HG02642 (cell line): ENCODE data around the gene ITPRIP.

Experiments used
- ATAC-seq: cut with Tn5 transposase; IDR thresholded peaks from one replicate; pipeline ENCODE4 v1.9.1; 2021; ENCODE audit warnings: mild to moderate bottlenecking; ENCODE audit not compliant: unreplicated experiment, poor library complexity

The ITPRIP gene

DNA sequence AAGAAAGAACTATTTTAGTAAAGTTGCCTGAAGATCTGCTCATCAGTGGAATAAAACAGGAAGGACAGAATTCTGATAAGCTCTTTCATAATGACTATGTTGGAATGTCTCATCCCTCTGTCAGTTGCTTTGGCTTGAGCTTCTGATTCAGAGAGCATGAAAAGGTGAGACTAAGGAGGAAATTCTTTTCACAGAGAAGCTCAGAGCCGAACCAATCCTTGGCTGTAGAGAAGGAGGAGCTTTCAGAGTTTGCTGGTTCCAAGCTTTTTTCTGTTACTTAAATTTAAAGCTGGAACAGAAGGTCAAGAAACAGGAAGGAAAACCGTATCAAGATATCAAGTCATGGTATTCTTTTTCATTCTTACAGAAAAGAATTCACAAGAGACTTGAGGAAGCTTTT is 45.3 kb downstream of the ITPRIP start:
- ATAC-seq: no peak

DNA sequence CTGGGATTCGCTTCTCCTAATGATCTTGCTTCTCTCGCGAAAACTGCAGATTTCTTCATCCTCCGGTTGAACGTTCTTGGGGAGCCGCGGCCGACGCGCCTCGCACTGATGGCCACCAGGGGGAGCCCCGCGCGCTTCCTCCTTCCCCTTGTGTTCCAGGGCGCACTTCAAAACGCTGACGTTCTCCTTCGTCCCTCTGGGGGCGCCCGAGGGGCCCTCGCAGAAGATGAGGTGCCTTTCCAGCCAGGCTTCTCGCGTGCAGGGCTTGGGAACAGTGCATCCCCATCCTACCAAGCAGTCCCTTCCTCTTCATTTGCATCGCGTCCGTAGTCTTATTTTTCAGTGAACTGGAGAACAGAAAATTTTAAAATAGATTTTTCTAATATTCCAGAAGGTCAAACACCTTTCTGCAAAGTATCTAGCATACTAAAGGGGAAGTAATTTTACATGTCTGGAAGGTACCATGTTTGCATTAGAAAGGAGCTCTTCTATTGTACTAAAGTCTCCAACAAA is 46.8 kb downstream of the ITPRIP start:
- peak; percentile 99 for ATAC-seq

GRCh38 chr10:104288355-104288754 is 49.9 kb downstream of the ITPRIP start:
- ATAC-seq: no peak

DNA sequence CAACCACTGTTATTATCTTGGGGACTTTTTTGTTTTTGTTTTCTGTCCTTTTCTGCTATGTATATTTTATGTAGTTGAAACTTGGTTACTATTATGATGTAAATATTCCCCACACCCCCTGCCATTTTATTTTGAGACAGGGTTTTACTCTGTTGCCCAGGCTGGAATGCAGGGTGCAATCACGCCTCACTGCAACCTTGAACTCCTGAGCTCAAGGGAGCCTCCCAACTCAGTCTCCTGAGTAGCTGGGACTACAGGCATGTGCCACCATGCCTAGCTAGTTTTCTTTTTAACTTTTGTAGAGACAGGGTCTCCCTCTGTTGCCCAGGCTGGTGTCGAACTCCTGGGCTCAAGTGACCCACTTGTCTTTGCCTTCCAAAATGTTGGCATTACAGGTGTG is 51.3 kb downstream of the ITPRIP start:
- ATAC-seq: no peak

GRCh38 chr10:104284846-104285245 is 53.4 kb downstream of the ITPRIP start:
- no peak for ATAC-seq

- ATAC-seq: no peak
Observed at GRCh38 chr10:104281694-104282093, 56.6 kb downstream of the ITPRIP start.

- ATAC-seq: no peak
Observed at GRCh38 chr10:104279550-104280259, 58.6 kb downstream of the ITPRIP start.

- no peak for ATAC-seq
Observed at GRCh38 chr10:104277785-104278184, 60.5 kb downstream of the ITPRIP start.

DNA sequence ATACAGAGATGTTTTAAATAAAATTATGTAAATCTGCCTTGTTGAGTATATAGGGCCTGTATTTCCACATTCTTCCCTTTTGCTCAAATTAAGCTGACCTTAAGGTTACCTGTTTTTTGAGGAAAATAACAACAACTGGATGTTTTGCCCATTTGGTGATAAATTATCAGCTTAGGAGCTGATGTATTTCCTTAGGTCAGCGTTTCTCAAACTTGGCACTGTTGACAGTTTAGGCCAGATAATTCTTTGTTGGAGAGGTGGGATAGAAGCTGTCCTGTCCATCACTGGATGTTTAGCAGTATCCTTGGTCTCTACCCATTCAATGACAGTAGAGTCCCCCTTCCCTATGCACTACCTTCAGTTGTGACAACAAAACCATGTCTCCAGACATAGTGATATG is 62.1 kb downstream of the ITPRIP start:
- ATAC-seq: no peak

- peak; percentile 65 for ATAC-seq
Observed at GRCh38 chr10:104274762-104275721, 63.2 kb downstream of the ITPRIP start.

DNA sequence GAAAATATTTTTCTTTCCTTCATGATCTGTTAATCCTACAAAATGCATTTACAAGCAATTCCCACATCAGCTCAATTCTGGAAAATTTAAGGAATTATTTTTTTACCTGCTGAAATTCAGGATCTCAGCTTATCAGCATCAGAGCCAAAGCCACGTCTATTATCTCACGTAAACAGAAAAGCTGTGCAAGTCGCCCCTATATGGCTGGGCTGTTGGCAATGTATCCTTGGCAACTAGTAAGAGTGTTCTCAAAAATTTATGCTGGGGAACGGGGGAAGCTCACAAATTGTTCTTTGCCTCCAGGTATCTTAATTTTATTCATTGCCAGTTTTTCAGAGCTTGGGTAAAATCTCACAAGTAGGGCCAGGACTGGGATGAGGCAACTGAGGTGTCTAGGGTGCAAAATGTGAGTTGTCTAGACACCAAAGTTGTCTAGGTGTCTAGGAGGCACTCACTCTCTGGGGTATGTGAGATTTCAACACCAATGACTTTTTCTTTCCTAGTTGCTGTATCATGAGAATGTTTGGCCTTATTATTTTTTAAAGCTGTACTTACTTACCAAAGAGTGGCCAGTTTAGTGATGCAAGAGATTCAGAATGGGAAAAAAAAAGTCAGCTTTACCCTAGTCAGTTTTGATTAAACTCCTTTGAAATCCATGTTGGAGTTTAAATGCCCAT is 64.2 kb downstream of the ITPRIP start:
- no peak for ATAC-seq

DNA sequence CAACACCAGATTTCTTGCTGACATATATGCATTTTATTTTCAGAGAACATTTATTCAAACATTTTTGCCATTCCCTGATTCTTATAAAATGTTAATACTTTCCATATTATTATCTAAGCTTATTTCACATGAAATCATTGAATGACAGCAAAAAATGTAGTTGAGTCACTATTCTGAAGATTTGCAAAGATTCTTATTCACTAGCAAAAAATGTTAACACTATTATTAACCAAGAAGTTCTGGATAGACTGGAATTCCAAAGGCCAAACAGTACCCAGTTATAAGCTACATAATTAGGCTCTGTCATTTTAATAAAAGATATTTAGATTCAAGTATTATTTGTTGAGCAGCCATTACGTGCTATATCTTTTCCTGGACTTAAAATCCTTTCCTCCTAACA is 65.0 kb downstream of the ITPRIP start:
- ATAC-seq: no peak

DNA sequence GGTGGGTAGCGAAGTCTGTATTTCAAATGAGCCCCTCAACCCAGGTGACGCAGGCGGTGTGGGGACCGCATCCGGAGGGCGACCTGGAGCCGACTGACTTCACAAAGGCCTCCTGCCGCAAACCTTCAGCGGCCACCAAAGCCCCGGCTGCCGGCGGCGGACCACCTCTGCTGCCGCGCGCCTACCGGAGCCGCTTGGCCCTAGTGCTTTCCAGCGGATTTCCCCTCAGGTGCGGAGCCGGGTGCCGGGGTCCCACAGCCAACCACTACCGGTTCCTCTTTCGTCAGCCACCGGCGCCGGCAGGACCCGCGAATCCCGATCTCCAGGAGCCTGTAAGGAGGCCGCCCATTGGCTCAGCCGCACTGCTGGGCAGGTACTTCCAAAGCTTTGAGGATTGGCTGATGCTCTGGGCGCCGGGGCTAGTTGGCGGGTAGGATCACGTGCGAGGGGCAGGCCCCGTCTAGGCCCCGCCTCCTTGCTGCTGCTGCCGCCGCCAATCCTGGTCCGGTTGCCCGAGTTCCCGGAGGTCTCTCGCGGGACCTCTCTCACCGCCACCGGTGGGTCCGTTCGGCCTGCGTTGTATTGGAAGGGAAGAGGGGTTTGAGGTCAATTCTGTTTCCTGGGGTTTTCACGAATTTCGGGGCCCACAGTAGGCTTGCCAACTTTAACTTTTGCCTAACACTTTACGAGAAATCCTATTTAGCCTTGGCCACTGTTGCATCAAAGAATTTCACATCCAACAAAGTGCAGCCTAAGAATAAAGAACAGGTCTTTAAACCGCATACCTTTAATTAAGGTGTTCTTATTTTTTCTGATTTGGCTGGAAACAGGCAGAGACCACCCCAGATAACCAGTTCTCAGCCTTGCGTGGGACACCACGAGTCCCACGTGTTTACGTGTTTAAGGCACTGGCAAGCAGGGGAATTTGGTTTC is 69.3 kb downstream of the ITPRIP start, which contains the start of gene GSTO2:
GSTO2 (plus strand) TSS at position 472 of the 933 bp plus-strand sequence. CDS start 5,732 bp downstream, outside the sequence.
- peak; percentile 99 for ATAC-seq

DNA sequence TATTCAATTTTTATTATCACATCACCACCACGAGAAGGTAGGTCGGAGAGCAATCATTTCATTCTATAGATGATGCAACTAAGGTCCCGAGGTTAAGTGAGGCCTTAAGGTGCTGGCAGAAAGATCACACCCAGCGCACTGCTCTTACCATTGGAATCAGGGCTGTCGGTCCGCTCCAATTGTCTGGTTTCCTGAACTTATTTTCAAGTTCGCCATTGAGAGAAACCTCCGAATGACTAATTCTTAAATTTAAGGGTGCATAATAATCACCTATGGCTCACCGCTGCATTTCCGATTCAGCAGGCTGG is 69.9 kb downstream of the ITPRIP start:
- no peak for ATAC-seq

- ATAC-seq: no peak
Observed at GRCh38 chr10:104267721-104268404, 70.4 kb downstream of the ITPRIP start.

GRCh38 chr10:104264783-104265182 is 73.5 kb downstream of the ITPRIP start:
- ATAC-seq: no peak

GRCh38 chr10:104262055-104262454 is 76.2 kb downstream of the ITPRIP start:
- no peak for ATAC-seq

DNA sequence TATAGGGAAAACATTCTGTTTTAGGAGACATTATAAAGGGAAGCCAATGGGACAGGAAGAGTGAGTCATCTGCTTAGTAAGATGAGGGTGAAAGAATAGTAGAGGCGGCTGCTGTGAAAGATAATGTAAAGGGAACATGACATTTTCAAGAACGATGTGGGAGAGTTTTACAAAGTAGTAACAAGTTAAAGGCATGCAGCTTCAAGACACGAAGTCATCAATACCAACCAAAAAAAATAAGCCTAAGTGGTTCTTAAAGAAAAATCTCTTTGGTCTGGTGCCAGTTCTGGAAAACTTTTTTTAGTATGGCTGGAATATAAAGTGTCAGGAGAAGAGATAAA is 77.5 kb downstream of the ITPRIP start:
- no peak for ATAC-seq
